T-helper 1 cell (primary cell): ENCODE data around the gene TRNP1.
"Not testable (repeated sequence)": the region's sequence is repeated elsewhere in the genome, so short reads cannot be mapped to it uniquely, and the experiment has no call there.

Source experiments
- DNase-seq, 5 donors: peaks; one replicate each; pipeline ENCODE4 v3.0.0-alpha.2; 2012 to 2020

TRNP1 gene

GRCh38 chr1:26976621-26977510, 16.6 kb upstream of the TRNP1 start:
- no peak for DNase-seq

- no peak for DNase-seq
Measured at GRCh38 chr1:26978901-26979300, 14.6 kb upstream of the TRNP1 start.

GRCh38 chr1:26981146-26981846, 12.2 kb upstream of the TRNP1 start:
- DNase-seq: no peak

- DNase-seq: no peak
Measured at GRCh38 chr1:26983863-26984262, 9.6 kb upstream of the TRNP1 start.

- DNase-seq: no peak
Measured at GRCh38 chr1:26984291-26984690, 9.2 kb upstream of the TRNP1 start.

- DNase-seq: no peak
Measured at GRCh38 chr1:26986658-26987057, 6.8 kb upstream of the TRNP1 start.

GRCh38 chr1:26989403-26990109, 3.9 kb upstream of the TRNP1 start:
- DNase-seq: not testable (repeated sequence)

GRCh38 chr1:26991310-26992116, 2.0 kb upstream of the TRNP1 start:
- DNase-seq: no peak

- peak in 1 of 5 donors; percentile 24 for DNase-seq
Measured at GRCh38 chr1:26994020-26994786, 711 bp downstream of the TRNP1 start.

GRCh38 chr1:26994787-26995517, 1.5 kb downstream of the TRNP1 start:
- DNase-seq: no peak

- DNase-seq: no peak
Measured at GRCh38 chr1:26996024-26996423, 2.5 kb downstream of the TRNP1 start.

GRCh38 chr1:26996665-26997064, 3.2 kb downstream of the TRNP1 start:
- DNase-seq: no peak

GRCh38 chr1:26998429-26999300, 5.2 kb downstream of the TRNP1 start:
- DNase-seq: no peak

GRCh38 chr1:26999440-26999987, 6.0 kb downstream of the TRNP1 start:
- DNase-seq: no peak

- no peak for DNase-seq
Measured at GRCh38 chr1:27000090-27000816, 6.8 kb downstream of the TRNP1 start.

GRCh38 chr1:27000817-27001460, 7.4 kb downstream of the TRNP1 start:
- no peak for DNase-seq

GRCh38 chr1:27001570-27002360, 8.3 kb downstream of the TRNP1 start:
- no peak for DNase-seq
